ENCODE measurements around the gene CEP131. TPM values are rescaled to one million over a fixed set of nuclear protein-coding genes. Genes with fewer than 3 reads are reported as not detected.

CEP131 gene
- total and polyA plus RNA-seq, 2 of the 4 experiments (the other 2 are of a cell fraction), result 4.8 to 9.6 TPM

- Histone ChIP-seq H2BK15ac (ENCODE audit: low read depth, low read length) (no peak overlapping the region), H3K9me1 (ENCODE audit: insufficient read depth, low read length) (no peaks in the 10 kb centered on the region), H3K79me1 (ENCODE audit: low read depth in 1 of 2, low read length in 2 of 2) (no peaks in the 10 kb centered on the region), H3K27ac (ENCODE audit: insufficient read depth, low read length) (no peak overlapping the region), H2AK5ac (ENCODE audit: low read depth, low read length) (no peak overlapping the region), H4K20me1 (ENCODE audit: insufficient read depth, low read length) (no peaks in the 10 kb centered on the region), H3K4me2 (ENCODE audit: low read depth, low read length) (no peak overlapping the region), H3K9me3 (ENCODE audit: control insufficient read depth, insufficient read depth, low read length) (no peaks in the 10 kb centered on the region), H2BK20ac (ENCODE audit: low read depth, low read length) (no peak overlapping the region), H3K36me3 (ENCODE audit: control insufficient read depth, insufficient read depth, low read length) (no peaks in the 10 kb centered on the region), H2AK9ac (replicated peaks; ENCODE audit: low read depth, low read length, poor library complexity) (no peak overlapping the region), H3K18ac (ENCODE audit: low read depth, low read length) (no peak overlapping the region), H2BK5ac (ENCODE audit: low read depth, low read length, poor library complexity, severe bottlenecking) (no peak overlapping the region), H3K4ac (ENCODE audit: low read depth, low read length) (no peak overlapping the region), H3K27me3 (ENCODE audit: control insufficient read depth, insufficient read depth, low read length) (peaks cover 6% of the 10 kb centered on the region; the same call in 1 of the 2 replicates), H4K8ac (ENCODE audit: low read depth in 2 of 2, low read length in 2 of 2) (no peak overlapping the region), H3K23ac (ENCODE audit: low read depth, low read length) (no peak overlapping the region), H2AFZ (replicated peaks; ENCODE audit: low read length, poor library complexity) (no peak overlapping the region), H4K5ac (ENCODE audit: low read depth, low read length) (no peak overlapping the region), H2BK120ac (ENCODE audit: low read depth, low read length) (no peak overlapping the region), H3K4me3 (ENCODE audit: insufficient read depth, low read depth, low read length) (no peak overlapping the region), H3K4me1 (ENCODE audit: control insufficient read depth, insufficient read depth, low read length) (no peaks in the 10 kb centered on the region), H3K14ac (replicated peaks; ENCODE audit: low read depth, low read length) (no peak overlapping the region), H4K91ac (ENCODE audit: insufficient read depth, low read depth, low read length) (no peak overlapping the region), H3K56ac (ENCODE audit: extremely low read depth, insufficient read depth, low read length) (no peak overlapping the region), H3K9ac (ENCODE audit: low read depth, low read length) (no peak overlapping the region)
- WGBS, 2 experiments (ENCODE audit: extremely low coverage in 2 of 2, insufficient read length in 1 of 2), result 88% methylated on average over 10 of the region's 10 CpGs; no CpG with 5 or more reads in 1 of the 2 experiments
- dilution Hi-C loops (cut with HindIII; ENCODE audit: low sequenced_read_pairs, unreplicated experiment) (no loop called here), in situ Hi-C loops (cut with MboI; ENCODE audit: low sequenced_read_pairs) (no loop called here), intact Hi-C loops (cut with micrococcal nuclease) (no loop called here)
- BruUV-seq (replicated peaks), result no TSS peak
- TF ChIP-seq BHLHE40 (IDR thresholded peaks at IDR 0.05; ENCODE audit: low read depth, low read length), result no peak
- TF ChIP-seq MAFK (IDR thresholded peaks at IDR 0.05; ENCODE audit: low read depth, low read length), result no peak
- TF ChIP-seq RFX5 (IDR thresholded peaks at IDR 0.05; ENCODE audit: low read depth, low read length), result no peak
- no peak for TF ChIP-seq CHD1 (IDR thresholded peaks at IDR 0.05; ENCODE audit: low read depth, low read length)
- TF ChIP-seq SMC3 (IDR thresholded peaks at IDR 0.05; ENCODE audit: low read depth, low read length), result no peak
- TF ChIP-seq MXI1 (IDR thresholded peaks at IDR 0.05; ENCODE audit: borderline replicate concordance, low read depth, low read length), result no peak
- TF ChIP-seq, protein P1, sequence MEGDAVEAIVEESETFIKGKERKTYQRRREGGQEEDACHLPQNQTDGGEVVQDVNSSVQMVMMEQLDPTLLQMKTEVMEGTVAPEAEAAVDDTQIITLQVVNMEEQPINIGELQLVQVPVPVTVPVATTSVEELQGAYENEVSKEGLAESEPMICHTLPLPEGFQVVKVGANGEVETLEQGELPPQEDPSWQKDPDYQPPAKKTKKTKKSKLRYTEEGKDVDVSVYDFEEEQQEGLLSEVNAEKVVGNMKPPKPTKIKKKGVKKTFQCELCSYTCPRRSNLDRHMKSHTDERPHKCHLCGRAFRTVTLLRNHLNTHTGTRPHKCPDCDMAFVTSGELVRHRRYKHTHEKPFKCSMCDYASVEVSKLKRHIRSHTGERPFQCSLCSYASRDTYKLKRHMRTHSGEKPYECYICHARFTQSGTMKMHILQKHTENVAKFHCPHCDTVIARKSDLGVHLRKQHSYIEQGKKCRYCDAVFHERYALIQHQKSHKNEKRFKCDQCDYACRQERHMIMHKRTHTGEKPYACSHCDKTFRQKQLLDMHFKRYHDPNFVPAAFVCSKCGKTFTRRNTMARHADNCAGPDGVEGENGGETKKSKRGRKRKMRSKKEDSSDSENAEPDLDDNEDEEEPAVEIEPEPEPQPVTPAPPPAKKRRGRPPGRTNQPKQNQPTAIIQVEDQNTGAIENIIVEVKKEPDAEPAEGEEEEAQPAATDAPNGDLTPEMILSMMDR (conservative IDR thresholded peaks at IDR 0.05; ENCODE audit: low read depth, low read length), result no peak
- no peak for TF ChIP-seq NFE2L2 (IDR thresholded peaks at IDR 0.05; ENCODE audit: low read depth, low read length)
- TF ChIP-seq RCOR1 (IDR thresholded peaks at IDR 0.05; ENCODE audit: insufficient replicate concordance, low read length), result no peak
- TF ChIP-seq RAD21 (IDR thresholded peaks at IDR 0.05; ENCODE audit: low read length), result no peak
- TF ChIP-seq MAZ (IDR thresholded peaks at IDR 0.05; ENCODE audit: borderline replicate concordance, low read depth, low read length), result no peak
- no peak for TF ChIP-seq CEBPB (IDR thresholded peaks at IDR 0.05; ENCODE audit: low read depth, low read length)
- no peak for TF ChIP-seq FOS (IDR thresholded peaks at IDR 0.05; ENCODE audit: low read depth, low read length)
- TF ChIP-seq, protein P2, sequence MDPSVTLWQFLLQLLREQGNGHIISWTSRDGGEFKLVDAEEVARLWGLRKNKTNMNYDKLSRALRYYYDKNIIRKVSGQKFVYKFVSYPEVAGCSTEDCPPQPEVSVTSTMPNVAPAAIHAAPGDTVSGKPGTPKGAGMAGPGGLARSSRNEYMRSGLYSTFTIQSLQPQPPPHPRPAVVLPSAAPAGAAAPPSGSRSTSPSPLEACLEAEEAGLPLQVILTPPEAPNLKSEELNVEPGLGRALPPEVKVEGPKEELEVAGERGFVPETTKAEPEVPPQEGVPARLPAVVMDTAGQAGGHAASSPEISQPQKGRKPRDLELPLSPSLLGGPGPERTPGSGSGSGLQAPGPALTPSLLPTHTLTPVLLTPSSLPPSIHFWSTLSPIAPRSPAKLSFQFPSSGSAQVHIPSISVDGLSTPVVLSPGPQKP (IDR thresholded peaks at IDR 0.05; ENCODE audit: borderline replicate concordance, low read depth, low read length), result no peak
- TF ChIP-seq POLR2A (IDR thresholded peaks at IDR 0.05; ENCODE audit: low read depth, low read length), result no peak
- TF ChIP-seq USF2 (IDR thresholded peaks at IDR 0.05; ENCODE audit: low read depth, low read length), result no peak
- POLR2A ChIA-PET (ENCODE audit: unreplicated experiment), result no interaction called here
- no peak for DNase-seq
- ATAC-seq (ENCODE audit: low read depth), result no peak
- CTCF ChIA-PET, result no interaction called here
Measured at GRCh38 chr17:81183316-81183715, 39.4 kb downstream of the CEP131 start.

Data from IMR-90 (cell line).